HG02642 (cell line): ENCODE data around the gene NPDC1.

ENCODE experiments used
- ATAC-seq: cut with Tn5 transposase; IDR thresholded peaks from one replicate; pipeline ENCODE4 v1.9.1; 2021; ENCODE audit warnings: mild to moderate bottlenecking; ENCODE audit not compliant: unreplicated experiment, poor library complexity

NPDC1 gene

DNA sequence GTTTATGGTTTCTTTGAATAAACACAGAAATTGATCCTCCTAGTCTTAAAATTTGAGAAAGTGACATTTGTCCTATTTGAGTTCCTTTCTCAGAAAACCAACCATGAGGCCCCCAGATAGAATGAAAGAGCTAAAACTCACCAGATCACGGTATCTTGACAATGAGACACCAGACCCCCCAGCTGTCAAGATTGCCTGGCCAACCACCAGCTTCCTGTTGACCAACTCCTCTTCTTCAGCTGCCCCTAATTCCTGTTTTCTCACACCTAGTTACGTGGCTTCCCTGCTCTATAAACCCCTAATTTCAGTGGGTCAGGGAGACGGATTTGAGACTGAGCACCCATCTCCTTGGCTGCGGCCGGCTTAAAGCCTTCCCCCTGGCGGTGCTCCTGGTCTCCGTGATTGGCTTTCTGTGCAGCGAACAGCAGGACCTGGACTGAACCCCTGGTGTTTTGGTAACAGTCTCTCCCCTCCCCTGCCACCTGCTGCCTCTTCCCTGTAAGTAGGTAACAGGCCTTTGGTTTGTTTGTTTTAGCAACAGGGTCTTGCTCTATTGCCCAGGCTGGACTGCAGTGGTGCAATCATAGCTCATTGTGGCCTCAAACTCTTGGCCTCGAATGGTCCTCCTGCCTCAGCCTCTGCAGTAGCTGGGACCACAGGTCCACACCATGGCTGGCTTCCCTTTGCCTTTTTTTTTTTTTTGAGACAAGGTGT lies 12.7 kb upstream of the NPDC1 start:
- ATAC-seq = no peak

DNA sequence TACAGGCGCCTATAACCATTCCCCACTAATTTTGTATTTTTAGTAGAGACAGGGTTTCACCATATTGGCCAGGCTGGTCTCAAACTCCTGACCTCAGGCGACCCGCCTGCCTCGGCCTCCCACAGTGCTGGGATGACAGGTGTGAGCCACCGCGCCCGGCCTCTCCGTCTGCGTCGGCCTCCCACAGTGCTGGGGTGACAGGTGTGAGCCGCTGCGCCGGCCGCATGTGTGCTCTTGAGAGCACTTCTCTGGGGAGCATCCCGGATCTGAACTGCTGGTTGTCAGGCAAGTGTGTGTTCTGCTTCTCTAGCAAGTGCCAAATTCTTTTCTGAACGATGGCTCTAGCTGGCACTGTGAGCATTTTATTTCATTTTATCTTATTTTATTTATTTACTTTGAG lies 11.6 kb upstream of the NPDC1 start:
- ATAC-seq = no peak

DNA sequence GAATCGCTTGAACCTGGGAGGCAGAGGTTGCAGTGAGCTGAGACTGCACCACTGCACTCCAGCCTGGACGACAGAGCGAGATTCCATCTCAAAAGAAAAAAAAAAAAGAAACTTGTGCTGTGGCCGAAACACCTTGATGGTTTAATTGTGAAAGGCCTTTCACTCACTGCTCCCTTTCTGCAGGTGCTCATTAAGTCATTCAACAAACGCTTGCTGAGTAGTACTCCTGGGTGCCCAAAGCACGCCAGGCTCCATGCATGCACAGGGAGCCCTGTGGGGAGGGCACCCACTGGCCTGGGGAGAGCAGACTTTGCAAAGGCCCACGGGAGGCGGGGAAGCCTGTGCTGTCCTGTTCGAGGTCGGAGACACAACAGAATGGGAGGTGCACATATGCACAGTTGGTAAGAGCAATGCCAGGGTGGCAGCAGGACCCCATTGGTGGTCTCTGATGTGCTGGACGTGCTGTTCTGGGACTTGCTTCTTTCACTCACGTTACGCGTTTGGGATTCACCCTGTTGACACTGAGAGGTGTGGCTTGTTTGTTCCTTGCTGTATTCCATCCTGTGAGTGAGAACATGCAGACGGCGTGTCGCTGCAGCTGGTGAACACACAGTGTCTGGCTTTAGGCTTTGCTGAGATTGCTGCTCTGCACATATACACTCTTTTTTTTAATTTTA lies 10.9 kb upstream of the NPDC1 start:
- ATAC-seq = no peak

GRCh38 chr9:137055385-137056364 lies 9.7 kb upstream of the NPDC1 start:
- no peak for ATAC-seq

DNA sequence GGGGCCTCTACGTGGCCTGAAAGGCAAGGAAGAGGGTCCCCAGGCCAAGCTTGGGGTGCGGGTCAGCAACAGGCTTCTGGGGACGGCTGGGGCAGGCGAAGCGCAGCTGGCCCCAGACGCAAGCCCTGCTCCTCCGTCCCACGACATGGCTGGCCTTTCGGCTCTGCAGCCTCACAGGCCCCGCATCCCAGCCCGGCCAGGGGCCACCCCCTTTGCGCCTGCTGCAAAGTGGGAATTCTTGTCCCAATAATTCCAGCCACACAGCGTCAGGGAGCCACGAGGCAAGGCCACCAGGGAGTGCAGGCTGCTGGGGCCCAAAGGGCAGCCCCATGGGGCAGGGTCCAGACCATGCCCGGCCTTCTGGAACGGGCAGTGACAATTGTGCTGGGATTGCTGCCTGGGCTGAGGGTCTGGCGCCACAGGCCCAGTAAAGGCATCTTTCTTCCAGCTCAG lies 9.0 kb upstream of the NPDC1 start:
- ATAC-seq = no peak

DNA sequence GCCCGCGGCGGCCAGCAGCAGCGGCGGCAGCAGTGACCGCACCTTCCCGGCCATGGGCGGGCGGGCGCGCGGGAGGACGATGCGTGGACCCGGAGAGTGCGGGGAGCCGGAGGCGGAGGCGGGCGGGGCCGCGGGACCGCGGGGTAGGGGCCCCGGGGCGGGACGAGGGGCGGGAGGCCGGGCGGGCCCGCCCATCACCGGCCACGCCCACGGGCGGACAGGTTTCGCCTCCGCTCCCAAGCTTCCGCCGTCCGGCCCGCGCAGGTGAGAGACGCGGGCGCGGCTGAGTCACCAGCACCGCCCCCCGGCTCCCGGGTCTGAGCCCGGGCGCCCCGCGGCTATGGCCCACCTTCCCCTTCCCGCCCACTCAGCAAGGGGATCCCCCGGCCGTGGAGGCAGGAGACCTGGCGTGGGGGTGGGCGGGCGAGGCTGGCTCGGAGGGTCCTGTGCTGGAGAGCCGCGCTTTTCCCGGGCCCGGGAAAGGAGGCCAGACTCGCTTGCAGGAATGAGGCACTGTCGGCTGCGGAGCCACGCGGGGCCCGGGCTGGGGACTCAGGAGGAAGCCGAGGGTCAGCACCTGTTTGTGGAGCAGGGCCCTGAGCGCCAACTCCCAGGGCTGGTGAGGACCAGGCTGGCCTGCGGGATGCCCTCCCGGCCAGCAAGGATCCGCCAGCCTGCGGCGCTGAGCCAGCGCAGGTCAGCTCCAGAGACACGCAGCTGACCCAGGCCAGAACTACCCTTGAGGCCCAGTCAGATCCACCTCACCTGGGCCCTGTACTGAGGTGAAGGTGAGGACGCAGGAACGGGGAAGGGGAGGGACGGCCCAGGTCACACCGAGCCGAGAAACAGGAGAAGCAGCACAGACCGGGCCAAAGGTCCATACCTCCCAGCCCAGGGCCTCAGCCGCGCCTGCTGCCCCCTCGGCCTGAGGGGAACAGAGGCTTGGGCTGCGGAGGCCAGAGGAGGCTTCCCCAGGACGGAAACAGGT lies 8.3 kb upstream of the NPDC1 start, which contains the start of gene ENTPD2:
Gene ENTPD2, minus strand, starts transcription at position 118 of the 988 bp plus-strand sequence. Its CDS starts 64 bp downstream, at position 54.
- no peak for ATAC-seq

DNA sequence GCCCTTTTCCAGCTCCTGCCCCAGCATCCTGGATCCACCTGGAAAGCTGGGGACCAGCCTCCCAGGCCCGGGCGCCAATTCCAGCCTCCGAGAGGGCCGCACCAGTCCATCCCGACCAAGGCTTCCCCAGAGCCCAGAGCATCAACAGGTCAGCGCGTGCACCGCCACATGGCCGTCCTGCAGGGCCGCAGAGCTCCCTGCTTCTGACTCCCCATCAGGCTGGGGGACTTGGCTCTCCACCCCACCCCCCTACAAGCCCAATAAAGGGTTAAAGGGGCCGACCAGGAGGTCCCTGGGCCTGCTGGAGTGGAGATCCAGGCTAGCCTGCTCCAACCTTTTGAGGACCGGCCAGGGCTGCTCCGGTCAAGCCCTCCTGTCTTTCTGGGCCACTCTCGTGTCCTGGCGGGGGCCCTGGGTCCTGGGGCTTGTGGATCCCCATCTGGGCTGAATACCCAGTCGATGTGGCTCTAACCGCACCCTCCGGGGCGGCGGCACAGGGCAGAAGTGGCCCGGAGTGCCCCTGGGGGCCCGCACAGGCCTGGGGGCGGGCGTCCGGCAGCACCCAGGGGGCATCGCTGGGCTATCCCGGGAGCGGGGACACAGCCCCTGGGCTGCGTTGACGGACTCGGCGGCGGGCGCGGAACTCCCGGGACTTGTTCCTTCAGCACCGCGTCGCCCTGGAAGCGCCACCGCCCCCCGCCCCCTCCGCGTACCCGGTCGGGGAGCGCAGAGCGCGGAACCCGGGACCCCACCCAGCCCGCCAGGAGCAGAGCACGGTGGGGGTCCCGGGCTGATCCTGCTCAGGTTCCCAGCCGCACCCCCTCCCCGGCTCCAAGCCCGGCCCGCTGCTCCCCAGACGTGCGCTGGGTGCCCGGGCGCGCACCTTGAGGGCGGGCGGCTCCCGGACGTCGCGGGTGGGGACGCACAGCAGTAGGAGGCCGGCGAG lies 7.3 kb upstream of the NPDC1 start:
- ATAC-seq = no peak

- no peak for ATAC-seq
Observed at GRCh38 chr9:137052293-137052692, 6.3 kb upstream of the NPDC1 start.

DNA sequence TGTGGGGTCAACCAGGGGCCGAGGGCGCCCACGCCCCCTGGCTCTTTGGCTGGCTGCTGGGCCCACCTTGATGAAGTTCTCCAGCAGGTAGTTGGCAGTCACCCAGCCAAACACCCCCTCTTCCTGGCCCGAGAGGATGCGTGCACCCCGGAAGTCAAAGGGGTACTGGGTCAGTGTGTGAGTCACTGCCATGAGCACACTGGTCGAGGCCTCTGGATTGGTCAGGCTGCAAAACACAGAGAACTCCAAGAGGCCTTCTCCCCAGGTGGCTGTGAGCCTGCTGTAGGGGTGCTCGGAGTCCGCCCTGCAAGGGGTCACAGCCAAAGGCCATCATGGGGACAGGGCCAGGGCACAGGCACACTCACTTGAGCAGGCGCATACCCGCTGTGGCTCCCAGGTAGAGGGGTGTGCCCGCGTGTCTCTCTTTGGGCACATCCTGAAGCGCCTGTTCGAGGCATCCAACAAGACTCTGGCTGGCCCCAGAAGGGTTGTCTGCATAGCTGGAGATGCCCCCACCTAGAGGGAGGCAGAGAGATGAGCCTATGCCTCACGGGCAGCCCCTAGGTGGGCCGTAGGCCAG lies 5.3 kb upstream of the NPDC1 start:
- ATAC-seq = no peak

- ATAC-seq = no peak
Observed at GRCh38 chr9:137050570-137050969, 4.6 kb upstream of the NPDC1 start.

DNA sequence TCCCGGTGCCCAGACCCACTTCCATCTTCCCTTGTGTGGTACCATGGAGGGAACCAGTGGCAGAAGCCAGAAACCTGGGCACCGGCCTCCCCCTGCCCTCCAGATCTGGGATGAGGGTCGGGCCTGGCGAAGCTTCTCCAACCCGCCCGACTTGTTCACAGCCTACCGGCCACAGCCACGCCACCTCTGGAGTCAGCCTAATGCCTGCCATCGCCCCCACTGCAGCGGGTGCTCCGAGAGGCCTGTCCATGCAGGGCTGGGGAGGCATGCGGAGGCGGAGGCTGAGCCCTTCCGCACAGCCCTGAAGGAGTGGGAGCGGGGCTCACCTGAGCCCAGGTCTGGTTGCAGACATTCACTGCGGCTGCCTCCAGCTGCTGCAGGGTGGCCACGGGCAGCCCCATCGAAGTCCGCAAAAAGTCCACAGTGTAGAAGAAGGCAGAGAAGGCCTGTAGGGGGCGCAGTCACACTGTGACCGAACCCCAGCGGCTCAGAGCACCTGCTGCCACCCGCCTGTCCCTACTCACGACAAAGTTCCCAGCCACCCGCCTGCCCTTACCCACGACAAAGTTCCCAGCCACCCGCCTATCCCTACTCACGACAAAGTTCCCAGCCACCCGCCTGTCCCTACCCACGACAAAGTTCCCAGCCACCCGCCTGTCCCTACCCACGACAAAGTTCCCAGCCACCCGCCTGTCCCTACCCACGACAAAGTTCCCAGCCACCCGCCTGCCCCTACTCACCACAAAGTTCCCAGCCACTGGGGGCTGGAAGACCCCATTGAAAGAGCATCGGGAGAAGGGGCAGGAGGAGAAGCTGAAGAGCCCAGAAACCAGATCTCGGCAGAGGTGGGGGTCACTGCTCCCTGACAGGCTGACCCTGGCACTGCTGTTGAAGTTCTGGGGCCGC lies 3.8 kb upstream of the NPDC1 start:
- no peak for ATAC-seq

DNA sequence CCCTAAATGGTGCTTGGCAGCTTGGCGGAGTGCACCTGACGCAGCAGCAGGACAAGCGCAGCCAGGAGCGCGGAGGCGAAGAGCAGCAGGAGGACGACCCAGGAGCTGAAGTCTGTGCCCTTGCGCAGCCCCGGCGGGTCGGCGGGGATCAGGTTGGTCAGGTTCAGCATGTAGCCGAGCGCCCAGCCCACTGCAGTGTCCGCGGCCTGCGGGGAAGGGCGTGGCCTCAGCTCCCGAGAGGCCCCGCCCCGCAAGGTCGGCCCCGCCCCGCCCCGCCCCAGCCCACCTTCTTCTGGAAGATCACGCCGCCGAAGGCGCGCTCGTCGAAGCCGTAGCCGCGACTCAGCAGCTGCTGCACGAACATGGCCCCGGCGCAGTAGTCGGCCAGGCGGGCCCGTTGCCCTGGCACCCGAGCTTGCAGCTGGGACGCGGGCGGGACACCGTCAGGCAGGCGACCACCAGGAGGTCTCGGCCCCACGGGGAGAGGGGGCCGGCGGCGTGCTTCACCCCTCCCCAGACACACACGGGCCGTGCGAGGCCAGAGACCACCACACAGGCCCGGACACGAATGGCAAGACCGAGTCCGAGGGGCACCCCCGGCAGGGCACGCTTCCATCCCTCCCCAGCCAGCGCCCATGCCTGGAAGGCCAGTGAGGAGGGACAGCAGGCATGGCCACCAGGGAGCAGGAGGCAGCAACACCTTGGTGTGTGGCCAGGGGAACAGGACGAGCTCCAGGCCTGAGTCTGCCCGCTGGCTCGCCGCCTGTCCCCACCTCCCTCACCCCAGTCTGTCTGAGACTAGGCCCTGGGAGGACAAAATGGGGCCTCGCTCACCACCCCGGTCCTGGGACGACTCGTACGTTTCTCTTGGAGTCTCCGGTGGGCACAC lies 2.9 kb upstream of the NPDC1 start:
- ATAC-seq = no peak

- no peak for ATAC-seq
Observed at GRCh38 chr9:137045294-137046087, 486 bp downstream of the NPDC1 start.

DNA sequence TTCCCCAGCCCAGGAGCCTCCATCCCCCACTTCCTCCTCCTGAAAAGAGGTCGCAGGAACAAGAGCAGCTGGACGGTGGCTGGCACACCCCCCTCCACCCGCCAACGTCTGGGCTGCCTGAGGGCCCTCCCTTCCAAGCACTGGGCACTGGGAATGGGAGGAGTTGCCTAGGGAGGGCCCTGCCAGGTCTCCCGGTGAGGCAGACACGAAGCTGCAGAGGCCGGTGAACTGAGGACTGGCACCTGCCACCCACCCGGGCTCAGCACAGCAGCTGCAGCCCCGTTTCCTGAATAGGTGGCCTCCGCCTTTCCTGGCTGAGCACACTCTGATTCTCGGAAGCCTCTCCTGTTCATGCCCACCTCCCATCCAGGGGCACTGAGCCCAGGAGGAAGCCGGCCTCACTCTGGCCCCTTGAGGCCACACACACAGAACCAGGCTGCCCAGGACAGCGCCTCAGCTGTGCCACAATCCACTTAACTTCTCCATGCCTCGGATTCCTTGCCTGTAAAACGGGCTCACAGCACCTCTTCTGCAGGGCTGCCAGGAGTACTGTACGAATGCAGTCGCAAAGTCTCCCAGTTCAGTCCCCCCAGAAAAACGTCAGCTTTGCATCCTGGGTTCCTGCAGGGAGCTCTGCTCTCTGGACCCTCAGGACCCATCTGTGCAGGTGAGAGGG lies 1.3 kb downstream of the NPDC1 start:
- ATAC-seq = no peak

DNA sequence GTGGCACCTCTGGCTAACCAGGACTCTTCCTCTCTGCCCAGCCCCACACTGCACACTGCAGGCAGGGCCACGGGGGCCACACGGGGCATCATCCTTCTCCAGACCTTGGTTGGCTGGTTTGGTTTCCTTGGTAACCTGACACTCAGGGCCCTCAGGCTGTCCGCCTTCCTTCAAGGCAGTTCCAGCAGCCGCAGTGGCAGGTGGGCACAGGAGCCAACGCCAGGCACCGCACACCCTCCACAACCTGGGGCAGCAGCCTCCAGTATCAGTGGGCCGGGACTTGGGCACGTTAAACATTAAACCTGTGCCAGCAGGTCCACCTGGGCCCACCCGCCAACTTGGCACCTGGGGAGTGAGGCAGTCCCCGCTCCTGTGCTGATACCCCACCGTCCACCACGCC lies 1.9 kb downstream of the NPDC1 start:
- no peak for ATAC-seq
